Body of pancreas (tissue), 4 donors: Measurements from ENCODE around the gene CDS1.

Experiments
- POLR2A ChIP-seq, 3 donors: fragments of 450-650 bp; IDR thresholded peaks; one replicate each; pipeline ENCODE4 v1.6.1; 2016; ENCODE audit warnings: antibody characterized with exemption in 3 of 3, mild to moderate bottlenecking in 2 of 3
- TF ChIP-seq, protein P1 (sequence below), 7 experiments: fragments of 450-650 bp in 4 of 7; fragments of 200-600 bp in 3 of 7; sonication (generic) in 3 of 7; IDR thresholded peaks; one replicate each; pipeline ENCODE4 v1.5.1; 2016 to 2019; ENCODE audit warnings: antibody characterized with exemption in 7 of 7

DNA sequence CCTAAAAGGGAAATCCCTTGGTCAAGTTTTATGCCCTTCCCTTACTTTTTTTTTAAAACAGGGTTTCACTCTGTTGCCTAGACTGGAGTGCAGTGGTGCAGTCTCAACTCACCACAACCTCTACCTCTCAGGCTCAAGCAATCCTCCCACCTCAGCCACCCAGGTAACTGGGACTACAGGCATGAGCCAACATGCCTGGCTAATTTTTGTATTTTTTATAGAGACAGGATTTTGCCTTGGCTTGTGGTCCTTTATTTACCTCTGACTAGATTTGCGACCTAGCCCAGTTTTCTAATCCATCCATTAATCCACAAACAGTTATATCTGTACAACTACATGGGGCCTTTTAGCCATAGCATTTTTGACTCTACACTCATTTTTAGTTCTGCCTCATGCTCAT, 23.7 kb downstream of the CDS1 start:
- TF ChIP-seq POLR2A (IDR thresholded peaks at IDR 0.05): no peak
- TF ChIP-seq, protein P1, sequence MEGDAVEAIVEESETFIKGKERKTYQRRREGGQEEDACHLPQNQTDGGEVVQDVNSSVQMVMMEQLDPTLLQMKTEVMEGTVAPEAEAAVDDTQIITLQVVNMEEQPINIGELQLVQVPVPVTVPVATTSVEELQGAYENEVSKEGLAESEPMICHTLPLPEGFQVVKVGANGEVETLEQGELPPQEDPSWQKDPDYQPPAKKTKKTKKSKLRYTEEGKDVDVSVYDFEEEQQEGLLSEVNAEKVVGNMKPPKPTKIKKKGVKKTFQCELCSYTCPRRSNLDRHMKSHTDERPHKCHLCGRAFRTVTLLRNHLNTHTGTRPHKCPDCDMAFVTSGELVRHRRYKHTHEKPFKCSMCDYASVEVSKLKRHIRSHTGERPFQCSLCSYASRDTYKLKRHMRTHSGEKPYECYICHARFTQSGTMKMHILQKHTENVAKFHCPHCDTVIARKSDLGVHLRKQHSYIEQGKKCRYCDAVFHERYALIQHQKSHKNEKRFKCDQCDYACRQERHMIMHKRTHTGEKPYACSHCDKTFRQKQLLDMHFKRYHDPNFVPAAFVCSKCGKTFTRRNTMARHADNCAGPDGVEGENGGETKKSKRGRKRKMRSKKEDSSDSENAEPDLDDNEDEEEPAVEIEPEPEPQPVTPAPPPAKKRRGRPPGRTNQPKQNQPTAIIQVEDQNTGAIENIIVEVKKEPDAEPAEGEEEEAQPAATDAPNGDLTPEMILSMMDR (IDR thresholded peaks at IDR 0.05): no peak
